Measurements from ENCODE around the gene SLC25A30. TPM values are rescaled to one million over a fixed set of nuclear protein-coding genes. Genes with fewer than 3 reads are reported as not detected.

SLC25A30 gene
- total RNA-seq, 1 donor from 2014 or later: 175 TPM

DNA sequence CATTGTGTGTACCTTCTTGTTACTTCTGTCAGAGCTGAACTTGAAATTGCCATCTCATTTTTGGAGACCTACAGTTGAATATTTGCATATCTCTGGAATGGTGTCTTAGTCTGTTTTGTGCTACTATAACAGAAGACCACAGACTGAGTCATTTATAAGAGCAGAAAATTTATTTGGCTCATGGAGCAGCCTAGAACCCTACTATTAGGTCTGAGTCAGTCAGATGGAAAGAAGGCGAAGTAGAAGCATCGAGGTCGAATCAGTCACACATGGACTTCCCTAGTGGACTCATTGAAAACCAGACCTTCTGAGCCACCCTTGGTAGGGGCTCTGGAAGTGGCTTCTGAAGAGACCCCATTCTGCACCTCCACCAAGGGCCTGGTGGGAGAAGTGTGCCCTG is 43.3 kb downstream of the SLC25A30 start:
- Histone ChIP-seq H3K36me3 (peaks cover 2% of the 10 kb centered on the region), H3K27me3 (ENCODE audit: low read depth) (no peaks in the 10 kb centered on the region), H3K27ac (replicated peaks) (no peak overlapping the region), H3K4me1 (peaks cover 32% of the 10 kb centered on the region), H3K4me3 (no peak overlapping the region), H3K9me3 (replicated peaks) (no peaks in the 10 kb centered on the region)
- TF ChIP-seq CTCF (IDR thresholded peaks at IDR 0.05; ENCODE audit: borderline replicate concordance): no peak
- intact Hi-C loops (cut with micrococcal nuclease): loop anchor here (10.0 kb wide), 1 partner anchor 110 kb away; no protein-coding TSS in a partner anchor
- DNase-seq: no peak

DNA sequence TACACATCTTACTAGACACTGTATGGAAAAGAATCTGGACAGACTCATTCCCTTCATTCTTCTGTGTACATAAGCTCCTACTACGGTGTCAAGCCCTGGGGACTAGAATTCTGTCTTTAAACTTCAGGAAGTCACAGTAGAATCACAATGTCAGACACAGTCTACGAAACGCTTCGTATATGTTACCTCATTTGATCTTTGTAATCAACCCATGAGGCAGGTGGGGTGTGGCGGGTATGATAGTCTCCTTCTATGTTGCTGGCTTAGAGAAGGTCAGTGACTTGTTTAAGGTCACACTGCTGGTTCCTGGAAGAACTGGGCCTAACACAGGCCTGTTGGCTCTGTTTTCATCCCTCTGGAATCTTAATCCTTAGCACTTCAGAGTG is 45.0 kb downstream of the SLC25A30 start:
- peak overlapping the region; percentile 20 for H3K27ac ChIP-seq (replicated peaks)
- H3K4me3 ChIP-seq: no peak overlapping the region
- H3K27me3 ChIP-seq (ENCODE audit: low read depth): no peaks in the 10 kb centered on the region
- peaks cover 42% of the 10 kb centered on the region for H3K4me1 ChIP-seq
- DNase-seq: no peak
- TF ChIP-seq CTCF (IDR thresholded peaks at IDR 0.05; ENCODE audit: borderline replicate concordance): no peak
- peaks cover 5% of the 10 kb centered on the region for H3K36me3 ChIP-seq
- intact Hi-C loops (cut with micrococcal nuclease): loop anchor here (10.0 kb wide), 1 partner anchor 112 kb away; no protein-coding TSS in a partner anchor
- H3K9me3 ChIP-seq (replicated peaks): no peaks in the 10 kb centered on the region

GRCh38 chr13:45372189-45373161 is 45.7 kb downstream of the SLC25A30 start:
- intact Hi-C loops (cut with micrococcal nuclease): loop anchor here (10.0 kb wide), 1 partner anchor 112 kb away; no protein-coding TSS in a partner anchor

GRCh38 chr13:45370922-45371406 is 47.2 kb downstream of the SLC25A30 start:
- Histone ChIP-seq H3K27ac (replicated peaks) (peak overlapping the region; percentile 45), H3K36me3 (peaks cover 5% of the 10 kb centered on the region), H3K4me1 (peaks cover 50% of the 10 kb centered on the region), H3K4me3 (peak overlapping the region; percentile 52), H3K9me3 (replicated peaks) (no peaks in the 10 kb centered on the region), H3K27me3 (ENCODE audit: low read depth) (no peaks in the 10 kb centered on the region)
- peak; percentile 97 for TF ChIP-seq CTCF (IDR thresholded peaks at IDR 0.05; ENCODE audit: borderline replicate concordance)
- intact Hi-C loops (cut with micrococcal nuclease): loop anchor here (10.0 kb wide), 1 partner anchor 114 kb away; no protein-coding TSS in a partner anchor
- peak; percentile 77 for DNase-seq

More at GRCh38 chr13:45372189-45373161, 45.7 kb downstream of the SLC25A30 start:
- Histone ChIP-seq H3K4me3 (no peak overlapping the region), H3K27me3 (ENCODE audit: low read depth) (no peaks in the 10 kb centered on the region), H3K4me1 (peaks cover 48% of the 10 kb centered on the region), H3K9me3 (replicated peaks) (no peaks in the 10 kb centered on the region), H3K36me3 (peaks cover 5% of the 10 kb centered on the region), H3K27ac (replicated peaks) (peak overlapping the region; percentile 20)
- DNase-seq: no peak
- no peak for TF ChIP-seq CTCF (IDR thresholded peaks at IDR 0.05; ENCODE audit: borderline replicate concordance)

- H3K9me3 ChIP-seq (replicated peaks): no peaks in the 10 kb centered on the region
- no peak overlapping the region for H3K27ac ChIP-seq (replicated peaks)
Observed at GRCh38 chr13:45369116-45369515, 49.1 kb downstream of the SLC25A30 start.

More at GRCh38 chr13:45369116-45369515, 49.1 kb downstream of the SLC25A30 start:
- Histone ChIP-seq H3K27me3 (ENCODE audit: low read depth) (no peaks in the 10 kb centered on the region), H3K4me1 (peaks cover 50% of the 10 kb centered on the region), H3K4me3 (no peak overlapping the region), H3K36me3 (peaks cover 6% of the 10 kb centered on the region)
- TF ChIP-seq CTCF (IDR thresholded peaks at IDR 0.05; ENCODE audit: borderline replicate concordance): no peak
- intact Hi-C loops (cut with micrococcal nuclease): no loop called here
- DNase-seq: no peak
